ENCODE data around the gene SYCP1.

DNA sequence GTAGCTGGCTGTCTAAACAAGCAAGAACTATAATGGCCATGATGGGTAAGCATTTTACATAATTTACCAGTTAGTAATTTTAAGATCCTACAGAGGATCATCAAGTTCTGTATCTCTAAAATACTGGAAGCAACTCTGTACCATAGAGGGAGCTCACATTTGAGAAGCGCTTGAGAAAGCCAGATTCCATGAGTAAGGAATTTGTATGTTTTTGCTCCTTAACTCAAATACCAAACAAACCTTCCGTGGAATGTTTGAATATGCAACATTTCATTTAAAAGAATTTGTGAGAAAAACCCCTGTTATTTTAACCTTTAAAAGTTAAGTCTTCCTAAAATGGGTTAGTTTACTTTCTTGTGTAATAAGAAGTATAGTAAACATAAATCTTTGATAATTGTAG lies 176.9 kb downstream of the SYCP1 start:
- TF ChIP-seq, protein P1, sequence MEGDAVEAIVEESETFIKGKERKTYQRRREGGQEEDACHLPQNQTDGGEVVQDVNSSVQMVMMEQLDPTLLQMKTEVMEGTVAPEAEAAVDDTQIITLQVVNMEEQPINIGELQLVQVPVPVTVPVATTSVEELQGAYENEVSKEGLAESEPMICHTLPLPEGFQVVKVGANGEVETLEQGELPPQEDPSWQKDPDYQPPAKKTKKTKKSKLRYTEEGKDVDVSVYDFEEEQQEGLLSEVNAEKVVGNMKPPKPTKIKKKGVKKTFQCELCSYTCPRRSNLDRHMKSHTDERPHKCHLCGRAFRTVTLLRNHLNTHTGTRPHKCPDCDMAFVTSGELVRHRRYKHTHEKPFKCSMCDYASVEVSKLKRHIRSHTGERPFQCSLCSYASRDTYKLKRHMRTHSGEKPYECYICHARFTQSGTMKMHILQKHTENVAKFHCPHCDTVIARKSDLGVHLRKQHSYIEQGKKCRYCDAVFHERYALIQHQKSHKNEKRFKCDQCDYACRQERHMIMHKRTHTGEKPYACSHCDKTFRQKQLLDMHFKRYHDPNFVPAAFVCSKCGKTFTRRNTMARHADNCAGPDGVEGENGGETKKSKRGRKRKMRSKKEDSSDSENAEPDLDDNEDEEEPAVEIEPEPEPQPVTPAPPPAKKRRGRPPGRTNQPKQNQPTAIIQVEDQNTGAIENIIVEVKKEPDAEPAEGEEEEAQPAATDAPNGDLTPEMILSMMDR (IDR thresholded peaks at IDR 0.05): no peak
- no peak for TF ChIP-seq POLR2A (IDR thresholded peaks at IDR 0.05)
